NK-92 treated with Interleukin-12 subunit alpha and Interleukin-12 subunit beta, amount 100 ng/mL, for 24 hours (cell line): ENCODE results near the gene DYNLL2.
"Not testable (repeated sequence)": the region's sequence is repeated elsewhere in the genome, so short reads cannot be mapped to it uniquely, and the experiment has no call there.

Experiments used
- DNase-seq: peaks from one replicate; lab custom pipeline; 2025; lab: John Stamatoyannopoulos, UW

The DYNLL2 gene

DNA sequence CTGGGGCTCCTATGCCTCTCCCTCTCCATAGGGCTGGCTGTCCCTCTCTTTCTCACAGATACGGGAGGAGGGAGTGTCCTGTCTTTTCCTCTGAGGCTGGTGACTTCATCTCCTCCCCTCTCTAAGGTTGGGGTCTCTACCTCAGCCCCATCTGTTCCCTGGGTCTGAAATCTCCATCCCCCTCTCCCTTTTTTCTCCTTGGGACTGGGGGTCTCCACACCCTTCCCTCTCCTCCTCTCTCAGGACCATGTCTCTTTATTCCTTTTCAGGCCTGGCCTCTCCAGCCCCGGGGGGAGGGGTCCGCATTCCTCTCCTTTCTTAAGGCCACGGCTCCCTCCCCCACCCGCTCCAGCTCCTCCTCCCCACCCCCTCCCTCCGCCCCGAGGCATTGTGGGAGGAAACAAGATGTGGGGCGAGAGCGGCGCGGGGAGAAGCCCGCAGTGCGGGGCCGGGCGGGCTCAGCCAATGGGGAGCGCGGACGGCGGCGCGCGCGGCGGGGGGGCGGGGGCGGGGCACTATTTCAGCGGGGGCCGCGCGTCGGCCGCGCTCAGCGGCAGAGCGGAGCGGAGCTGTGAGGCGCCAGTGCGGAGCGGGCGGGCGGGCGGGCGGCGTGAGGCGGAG, at the start of gene DYNLL2:
Gene DYNLL2, plus strand, starts transcription at position 550 of the 621 bp plus-strand sequence. CDS start 3,672 bp downstream, outside the sequence.
- peak; percentile 87 for DNase-seq

DNA sequence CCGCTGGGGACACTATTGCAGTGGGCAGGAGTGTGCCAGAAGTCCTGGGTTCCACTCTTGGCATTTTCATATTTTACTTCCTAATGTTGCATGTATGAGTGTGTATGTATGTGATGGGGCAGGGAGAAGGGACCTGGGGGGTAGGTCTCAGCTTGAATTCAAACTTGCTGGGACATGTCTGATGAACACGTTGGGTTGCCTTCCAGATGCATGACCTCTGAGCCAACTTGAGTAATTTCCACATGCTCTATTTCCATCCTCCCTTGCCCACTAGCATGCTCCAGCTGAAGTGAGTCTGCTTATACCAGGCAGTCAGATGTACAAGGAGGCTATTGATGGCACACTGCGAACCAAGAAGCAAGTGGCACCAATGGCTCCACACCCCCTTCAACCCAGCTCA, 43.2 kb upstream of the DYNLL2 start:
- DNase-seq: no peak

DNA sequence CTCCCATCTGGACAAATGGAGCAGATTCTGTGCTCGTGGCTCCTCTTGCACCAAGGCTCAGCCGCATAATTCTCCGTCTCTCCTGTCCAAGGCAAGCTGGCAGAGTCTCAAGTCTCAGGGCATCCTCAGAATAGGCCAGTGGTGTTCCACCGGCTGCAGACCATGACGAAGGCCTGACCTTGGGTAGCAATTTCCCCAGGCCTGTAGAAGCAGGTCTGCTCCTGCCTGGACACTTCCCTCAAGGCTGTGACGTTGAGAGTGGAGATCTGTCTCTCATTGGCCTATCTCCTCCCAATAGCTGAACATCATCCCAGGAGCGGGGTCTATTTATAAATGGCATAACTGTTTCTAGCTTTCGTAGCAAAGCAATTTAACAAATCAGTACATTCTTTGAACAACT, 42.8 kb upstream of the DYNLL2 start:
- DNase-seq: no peak

DNA sequence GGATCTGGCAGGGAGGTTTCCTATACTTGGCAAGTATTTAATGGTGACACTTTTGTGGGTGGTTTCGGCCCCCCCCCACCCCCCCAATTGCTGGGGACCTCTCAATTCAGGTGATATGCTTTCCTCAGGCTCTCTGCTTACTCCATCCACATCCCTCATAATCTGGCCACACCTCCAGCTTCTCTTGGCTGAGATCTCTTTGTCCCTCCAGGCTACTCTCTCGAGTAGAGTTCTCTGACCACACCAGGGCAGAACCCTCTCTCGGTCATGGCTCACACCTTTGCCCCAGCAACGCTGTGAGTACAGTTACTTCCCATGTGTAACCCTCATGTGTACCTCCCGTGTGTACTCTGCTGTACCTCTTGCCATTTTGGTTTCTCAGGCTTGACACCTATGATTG, 42.1 kb upstream of the DYNLL2 start:
- DNase-seq: no peak

DNA sequence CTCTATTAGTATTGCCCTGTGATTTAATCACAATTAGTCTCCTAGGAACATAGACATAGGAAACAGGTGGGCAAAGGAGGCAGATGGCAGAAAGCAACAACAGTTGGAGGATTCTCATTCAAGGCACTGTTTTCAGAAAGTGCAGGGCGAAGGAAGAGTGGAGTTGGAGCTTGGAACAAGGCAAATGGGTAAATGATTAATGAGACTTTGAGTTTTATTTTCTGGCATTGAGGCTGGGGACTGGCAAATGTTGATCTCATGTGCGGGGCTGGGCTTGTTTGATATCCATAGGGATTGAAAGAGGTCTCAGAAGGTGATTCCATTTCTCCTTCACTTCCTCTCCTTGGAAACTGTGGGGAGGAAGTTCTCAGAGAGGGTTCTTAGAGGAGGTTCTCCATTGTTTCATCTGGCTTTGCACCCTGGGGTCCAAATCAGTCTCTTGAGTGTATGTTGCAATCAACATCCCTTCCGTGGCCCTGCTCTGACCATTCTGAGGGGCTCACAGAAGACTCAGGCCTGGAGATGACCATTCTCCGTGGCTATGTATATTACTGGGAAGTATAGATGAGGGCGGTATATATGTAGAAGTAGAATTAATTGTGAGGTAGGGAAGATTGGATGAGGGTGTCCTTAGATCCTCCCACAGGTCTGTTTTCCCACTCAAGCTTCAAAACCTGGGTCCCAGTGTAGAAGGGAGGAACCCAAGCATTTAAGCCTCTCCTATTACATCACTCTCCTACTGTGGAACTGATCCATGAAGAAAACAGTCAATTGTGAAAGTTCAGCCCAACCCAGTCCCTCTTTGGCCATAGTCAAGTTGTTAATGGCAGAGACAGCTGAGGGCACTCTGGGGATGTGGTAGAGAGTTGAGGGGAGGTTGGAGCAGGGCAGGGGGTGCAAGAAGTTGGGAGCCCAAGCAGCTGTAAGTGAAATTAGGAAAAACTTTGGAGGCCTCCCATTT, 39.7 kb upstream of the DYNLL2 start:
- DNase-seq: no peak

DNA sequence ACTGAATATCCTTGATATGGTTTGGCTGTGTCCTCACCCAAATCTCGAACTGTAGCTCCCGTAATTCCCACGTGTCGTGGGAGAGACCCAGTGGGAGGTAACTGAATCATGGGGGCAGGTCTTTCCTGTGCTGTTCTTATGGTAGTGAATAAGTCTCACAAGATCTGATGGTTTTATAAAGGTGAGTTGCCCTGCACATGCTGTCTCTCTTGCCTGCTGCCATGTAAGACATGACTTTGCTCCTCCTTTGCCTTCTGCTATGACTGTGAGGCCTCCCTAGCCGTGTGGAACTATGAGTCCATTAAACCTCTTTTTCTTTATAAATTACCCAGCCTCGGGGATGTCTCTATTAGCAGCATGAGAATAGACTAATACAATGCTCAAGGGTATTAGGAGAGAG, 39.0 kb upstream of the DYNLL2 start:
- DNase-seq: not testable (repeated sequence)

DNA sequence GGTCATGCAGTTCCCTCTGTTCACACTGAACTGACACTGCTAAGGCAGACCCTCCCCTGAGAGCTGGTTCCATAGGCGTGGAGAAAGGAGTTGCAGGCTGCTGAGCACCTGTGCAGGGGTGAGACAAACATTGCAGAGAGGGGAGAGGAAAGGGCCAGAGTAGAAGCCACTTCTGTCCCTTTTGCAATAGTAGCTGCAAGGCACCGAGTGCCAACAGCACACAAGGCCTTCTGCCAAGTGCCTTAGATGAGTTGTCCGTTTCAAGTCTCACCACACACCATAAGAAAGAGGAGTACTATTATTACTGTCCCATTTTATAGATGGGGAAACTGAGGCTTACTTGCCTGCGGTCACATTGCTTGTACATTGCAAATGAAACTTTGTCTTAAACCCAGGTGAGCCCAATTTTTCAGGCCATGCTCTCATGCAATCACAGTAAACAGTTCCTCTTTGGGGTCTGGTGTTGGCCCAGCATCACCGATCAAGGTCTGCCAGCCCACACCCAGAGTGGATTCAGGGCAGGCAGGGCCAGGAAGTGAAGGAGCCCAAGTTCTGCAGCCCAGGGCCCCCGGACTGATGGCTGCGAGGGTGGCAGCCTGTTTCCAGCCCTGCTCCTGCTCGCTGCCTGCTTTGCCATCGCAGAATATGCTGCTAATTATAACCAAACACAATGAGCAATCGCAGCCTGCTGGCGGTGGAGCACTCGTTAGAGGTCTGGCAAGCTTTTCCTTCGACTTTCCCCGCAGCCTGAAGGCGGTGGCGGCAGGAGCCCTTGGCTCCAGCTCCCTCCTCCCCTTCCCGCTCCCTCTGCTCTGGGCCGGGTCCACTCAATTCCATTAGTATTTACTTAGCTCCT, 36.8 kb upstream of the DYNLL2 start:
- DNase-seq: no peak

DNA sequence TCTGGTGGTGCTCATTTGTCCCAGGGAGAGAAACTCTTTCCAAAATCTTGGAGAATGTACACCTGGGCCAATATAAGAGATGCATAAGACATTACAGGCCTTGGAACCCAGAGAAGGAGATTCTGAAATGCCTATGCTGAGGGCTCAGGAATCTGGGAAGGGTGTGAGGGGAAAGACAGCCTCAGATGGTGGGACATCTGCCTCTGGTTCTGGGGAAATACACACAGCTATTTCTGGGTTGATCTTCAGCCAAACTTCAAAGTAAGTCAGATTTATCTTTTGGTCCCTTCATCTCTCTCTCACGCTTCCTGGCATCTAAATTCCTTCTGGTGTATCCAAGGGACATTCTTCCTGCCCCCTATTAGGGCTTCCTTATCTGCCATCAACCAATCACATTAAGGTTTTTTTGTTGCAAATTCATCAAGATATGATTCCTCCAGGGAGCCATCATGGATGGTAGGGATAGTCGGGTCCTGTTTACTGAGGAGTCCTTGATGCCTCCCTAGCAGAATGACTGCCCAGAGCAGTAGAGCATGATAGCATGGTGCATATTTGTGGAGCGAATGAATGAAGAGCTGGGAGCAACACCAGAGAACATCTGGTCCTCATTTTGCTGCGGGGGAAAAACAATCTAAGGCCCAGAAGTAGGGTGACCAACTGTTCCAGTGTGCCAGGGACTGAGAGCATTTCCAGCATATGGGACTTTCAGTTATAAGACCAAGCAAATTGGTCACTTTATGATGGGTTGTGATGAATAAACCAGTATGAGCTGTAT, 35.7 kb upstream of the DYNLL2 start:
- DNase-seq: no peak

DNA sequence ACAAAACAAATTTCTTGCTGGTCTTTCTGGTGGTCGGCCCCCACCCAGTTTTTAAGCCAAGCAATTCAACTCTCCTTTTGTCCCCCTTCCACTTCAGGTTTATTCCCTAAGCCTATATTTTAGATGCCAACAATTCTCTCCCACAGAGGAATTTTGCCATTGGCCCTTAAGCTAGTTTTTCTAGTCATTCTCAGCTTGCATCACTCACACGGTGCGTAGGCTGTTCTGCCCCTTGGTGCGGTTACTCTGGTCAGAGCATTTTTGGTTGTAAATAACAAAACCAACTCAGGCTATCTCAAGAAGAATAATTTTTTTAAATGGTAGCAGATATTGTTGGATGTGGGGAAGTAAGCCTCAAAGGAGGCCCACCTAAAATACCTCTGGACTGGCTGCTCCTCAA, 33.7 kb upstream of the DYNLL2 start:
- DNase-seq: no peak

DNA sequence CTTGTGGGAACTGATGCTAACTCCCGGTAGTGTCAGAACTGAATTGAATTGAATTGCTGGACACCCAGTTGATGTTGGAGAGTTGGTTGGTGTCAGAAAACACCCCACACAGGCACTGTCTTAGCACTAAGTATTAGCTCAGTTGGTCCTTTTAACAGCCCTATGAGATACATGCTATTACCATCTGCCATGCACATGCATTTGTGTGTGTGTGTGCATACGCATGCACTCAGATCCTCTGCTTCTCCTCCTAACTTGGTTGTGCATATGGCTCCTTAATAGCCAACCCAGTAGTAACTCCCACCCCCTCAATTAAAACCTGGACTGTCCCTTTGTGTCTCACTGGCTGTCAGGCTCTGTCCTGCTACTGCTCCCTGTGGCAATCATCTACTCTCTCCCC, 32.3 kb upstream of the DYNLL2 start:
- no peak for DNase-seq

DNA sequence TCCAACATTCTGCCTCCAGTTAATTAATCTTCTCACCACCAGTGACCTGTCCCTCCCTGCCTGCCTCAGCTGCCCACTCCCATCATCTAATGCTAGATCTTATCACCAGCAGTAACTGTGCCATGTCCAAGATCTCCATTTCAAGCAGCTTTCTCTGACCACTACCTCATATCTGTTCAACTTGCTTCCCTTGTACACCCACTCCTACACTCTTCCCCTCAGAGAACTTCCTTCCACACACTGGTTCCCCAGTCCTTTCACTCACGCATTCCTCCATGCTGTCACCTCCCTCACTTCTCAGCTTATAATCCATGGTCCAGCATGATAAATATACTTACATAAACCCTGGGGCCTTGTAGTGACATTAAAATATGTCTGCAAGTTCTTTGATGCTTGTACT, 31.8 kb upstream of the DYNLL2 start:
- DNase-seq: no peak

DNA sequence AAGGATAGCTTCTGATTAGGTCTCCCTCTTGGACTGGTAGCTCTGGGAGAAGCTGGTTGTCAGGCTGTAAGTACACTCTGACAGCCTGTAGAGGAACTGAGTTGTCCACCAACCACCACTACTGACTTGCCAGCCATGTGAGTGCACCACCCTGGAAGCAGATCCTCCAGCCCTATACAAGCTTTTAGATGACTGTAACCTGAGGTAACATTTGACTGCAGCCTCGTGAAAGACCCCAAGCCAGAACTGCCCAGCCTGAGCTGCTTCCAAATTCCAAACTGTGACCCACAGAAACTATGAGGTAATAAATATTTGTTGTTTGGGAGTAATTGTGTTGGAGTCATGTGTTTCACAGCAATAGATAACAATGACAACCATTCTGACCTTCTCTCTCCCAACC, 30.8 kb upstream of the DYNLL2 start:
- DNase-seq: no peak

DNA sequence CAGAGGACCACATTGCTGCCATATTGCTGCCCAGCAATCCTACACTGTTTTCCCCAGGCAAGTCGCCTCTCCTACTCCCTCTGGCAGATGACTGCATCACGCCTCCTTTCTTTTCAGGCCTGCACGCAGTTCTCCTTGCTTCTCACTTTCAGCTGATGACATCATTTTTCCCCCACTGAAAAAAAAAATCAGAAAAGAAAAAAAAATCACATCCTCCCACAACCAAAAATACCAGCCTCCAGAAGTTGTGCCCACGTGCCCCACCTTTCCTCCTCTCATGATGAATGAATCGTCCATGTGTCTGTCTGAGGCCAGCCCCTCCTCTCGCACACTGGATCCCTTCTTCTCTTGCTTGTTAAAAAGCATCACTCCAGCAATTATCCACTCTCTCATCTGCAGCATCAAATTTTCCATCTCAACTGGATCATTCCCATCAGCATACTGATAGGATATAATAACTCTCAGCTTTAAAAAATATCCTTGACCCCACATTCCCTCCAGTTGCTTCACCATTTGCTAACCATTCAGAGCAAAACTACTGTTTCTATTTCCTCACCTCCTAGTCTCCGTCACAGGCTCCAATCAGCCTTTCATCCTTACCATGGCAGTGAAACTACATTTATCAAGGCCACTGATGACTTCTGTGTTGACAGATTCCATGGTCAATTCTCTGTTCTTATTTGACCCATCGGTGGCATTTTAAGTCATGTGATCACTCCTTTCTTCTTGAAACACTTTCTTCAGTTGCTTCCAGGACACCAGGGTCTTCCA, 30.1 kb upstream of the DYNLL2 start:
- no peak for DNase-seq

DNA sequence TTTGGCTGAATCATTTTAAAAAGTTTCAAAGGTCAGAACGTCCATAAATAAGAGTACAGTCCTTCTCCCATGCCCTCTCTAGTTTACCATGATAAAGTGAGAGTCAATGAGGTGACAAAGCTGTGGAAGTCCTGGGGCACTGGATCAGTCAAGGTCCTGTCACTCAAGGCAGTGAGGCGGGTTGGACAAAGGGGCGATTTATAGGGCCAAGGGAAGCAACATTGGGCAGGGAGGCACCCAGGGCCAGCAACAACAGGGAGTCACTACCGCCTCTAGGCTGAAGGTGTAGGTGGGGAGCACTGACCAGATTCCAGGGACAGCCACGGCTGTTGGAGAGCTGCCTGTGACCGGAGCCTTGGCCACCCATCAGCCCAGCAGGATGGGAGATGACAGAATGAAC, 28.6 kb upstream of the DYNLL2 start:
- DNase-seq: no peak

DNA sequence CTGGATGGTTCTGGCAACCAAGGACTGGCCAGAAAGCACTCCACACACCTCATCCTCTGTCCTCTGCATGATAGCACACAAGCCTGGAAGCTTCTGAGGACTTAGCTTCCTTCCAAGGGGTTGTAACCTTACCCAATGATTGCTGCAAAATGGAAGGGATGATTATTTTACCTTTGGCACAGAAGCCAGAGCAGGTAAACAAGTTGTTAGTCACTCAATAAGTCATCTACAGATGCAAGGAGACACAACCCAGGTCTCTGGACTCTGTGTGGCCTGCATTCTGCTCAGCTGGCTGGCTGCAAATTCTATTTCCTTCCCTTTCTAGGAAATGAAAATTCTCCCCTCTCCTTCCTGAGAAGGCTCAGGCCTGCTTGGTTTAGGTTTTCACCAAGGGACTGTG, 26.7 kb upstream of the DYNLL2 start:
- DNase-seq: no peak

DNA sequence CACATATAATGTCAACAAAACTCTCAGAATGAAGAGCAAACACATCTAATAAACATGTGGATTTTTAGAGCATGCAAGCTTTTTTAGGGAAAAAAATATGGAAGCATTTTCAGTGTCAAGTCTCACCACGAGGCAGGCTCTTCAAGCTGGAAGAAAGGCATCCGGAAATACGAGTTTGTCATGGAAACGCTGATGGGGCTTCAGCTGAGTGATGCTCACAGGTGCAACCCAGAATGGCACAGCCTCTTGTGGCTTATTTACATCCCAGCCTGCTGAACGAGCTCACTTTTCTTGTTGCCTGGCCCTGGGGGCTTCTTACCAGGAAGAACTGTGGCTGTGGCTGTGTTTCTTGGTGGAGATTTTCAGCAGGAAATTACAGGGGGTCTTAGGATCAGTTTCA, 24.1 kb upstream of the DYNLL2 start:
- no peak for DNase-seq

DNA sequence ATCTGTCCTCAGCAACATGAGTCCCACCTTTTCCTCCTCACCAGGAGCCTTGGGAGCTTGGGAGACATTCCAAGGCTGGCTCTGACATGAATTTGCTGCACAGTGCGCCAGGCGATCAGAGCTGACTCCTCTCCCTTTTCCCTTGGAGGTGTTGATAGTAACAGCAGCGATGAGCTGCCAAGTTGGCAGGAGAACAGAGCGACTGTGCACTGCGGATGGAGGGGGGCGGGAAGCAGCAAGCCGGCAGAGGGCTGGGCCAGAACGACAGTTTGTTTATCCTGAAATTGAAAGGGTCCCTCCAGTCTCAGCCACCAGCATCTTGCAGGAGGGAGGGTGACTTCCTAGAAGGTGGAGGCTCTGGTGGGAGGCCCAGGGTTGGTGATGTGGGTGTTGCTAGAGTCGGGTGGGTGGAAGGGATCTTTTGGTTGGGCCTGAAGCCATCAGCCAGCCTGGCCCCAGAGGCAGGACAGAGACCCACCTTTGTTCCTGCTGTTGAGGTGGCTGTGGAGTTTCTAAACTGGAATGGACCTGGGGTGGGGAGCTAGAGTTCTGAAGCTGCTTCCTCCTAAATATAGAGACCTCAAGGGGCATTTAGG, 22.5 kb upstream of the DYNLL2 start:
- no peak for DNase-seq

DNA sequence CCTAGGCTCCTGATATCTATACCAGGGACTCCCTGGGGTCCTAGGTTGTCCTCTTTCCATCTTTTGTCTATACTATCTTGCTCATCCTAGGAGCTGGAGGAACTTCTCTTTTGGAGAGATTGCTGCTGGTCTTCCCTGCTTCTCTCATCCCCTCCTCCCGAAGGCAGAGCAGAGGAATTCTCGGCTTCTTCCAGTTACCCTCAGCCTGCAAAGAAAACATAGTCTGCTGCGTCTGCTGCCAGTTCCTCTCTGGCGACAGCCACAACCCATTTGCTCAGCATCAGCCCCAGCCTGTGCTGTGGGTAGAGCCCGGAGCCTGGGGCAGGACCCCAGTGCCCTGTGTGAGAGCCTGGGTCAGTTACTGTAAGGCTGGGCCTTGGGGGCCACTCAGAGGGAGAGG, 21.5 kb upstream of the DYNLL2 start:
- DNase-seq: no peak

DNA sequence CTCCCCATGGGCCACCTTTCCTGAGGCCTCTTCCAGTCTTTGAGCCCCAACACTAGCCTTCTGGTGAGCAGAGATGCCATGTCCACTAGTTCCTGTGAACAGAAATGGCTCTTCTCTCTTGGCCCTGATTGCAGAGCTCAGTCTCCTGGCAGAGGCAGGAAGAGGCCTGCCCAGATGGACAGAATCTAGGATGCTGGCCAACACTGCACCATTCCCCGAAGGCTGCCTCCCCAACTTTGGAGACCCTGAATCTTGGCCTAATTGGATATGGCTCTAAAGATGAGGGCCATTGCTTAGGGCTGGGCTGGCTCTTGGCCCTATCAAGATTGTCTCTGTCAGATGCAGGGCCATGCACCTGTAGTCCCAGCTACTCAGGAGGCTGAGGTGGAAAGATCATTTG, 18.0 kb upstream of the DYNLL2 start:
- DNase-seq: no peak

DNA sequence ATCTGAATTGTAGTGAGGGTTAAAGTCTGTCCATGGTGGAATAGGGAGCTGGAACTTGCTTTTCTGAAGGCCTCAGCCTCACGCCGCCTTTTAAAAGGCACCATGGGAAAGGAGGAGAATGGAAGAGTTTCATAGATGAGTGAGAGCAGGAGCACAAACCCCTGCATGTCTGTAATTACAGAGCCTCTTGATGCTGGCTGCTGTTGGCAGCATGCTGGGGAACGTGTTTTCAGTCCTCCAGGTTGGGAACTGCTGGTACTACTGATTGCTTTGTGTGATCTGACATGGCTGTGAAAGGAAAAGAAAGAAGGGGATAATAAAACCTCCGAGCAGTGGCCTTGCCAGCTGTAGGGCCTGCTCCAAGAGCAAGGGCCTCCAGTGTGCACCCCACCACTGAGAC, 16.8 kb upstream of the DYNLL2 start:
- no peak for DNase-seq

DNA sequence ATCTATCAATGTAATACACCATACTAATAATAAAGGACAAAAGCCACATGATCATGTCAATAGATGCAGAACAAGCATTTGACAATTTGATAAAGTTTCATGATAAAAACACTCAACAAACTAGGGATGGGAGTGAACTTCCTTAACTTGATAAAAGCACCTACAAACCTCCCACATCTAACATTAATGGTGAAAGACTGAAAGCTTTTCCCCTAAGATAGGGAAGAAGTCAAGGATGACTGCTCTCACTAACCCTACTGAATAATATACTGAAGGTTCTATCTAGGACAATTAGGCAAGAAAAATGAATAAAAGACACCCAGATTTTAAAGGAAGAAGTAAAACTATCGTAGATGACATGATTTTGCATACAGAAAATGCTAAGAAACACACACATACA, 10.4 kb upstream of the DYNLL2 start:
- no peak for DNase-seq
